K562 (cell line): ENCODE data around the gene GPC2. TPM values are rescaled to one million over a fixed set of nuclear protein-coding genes. Genes with fewer than 3 reads are reported as not detected.
A peak's percentile ranks its signal among the peaks of the same experiment; 100 is the strongest.

Experiments used
- ATAC-seq: fragments of 200-7000 bp; cut with Tn5 transposase; 3 replicates; pipeline ENCODE4 v1.9.1; 2020; ENCODE audit warnings: moderate library complexity
- BruUV-seq: library from RNA; stranded (reverse); fragments of 400-500 nt; replicated peaks from 2 replicates; lab custom pipeline; 2021; lab: Mats Ljungman, UMichigan
- CTCF ChIA-PET: fragments of 300-600 bp; formaldehyde crosslinking; extraction: SDS; loops from one replicate; lab custom pipeline; 2021; ENCODE audit warnings: low intra/inter-chr PET ratio; lab: Yijun Ruan, JAX
- POLR2A ChIA-PET: fragments of 300-600, 350-650 bp; sonication (Branson Sonifier 250); formaldehyde crosslinking; extraction: SDS; loops from one replicate; lab custom pipeline; 2021; ENCODE audit warnings: antibody characterized with exemption, inconsistent platforms; lab: Yijun Ruan, JAX
- DNase-seq, 4 experiments: peaks; one replicate each; pipeline versions ENCODE4 v3.0.0 to v3.0.0-alpha.2; 2011 to 2018; ENCODE audit warnings: low spot score in 3 of 4, mixed read lengths in 3 of 4; ENCODE audit errors: extremely low read depth in 1 of 4
- FAIRE-seq: peaks from 2 replicates; lab custom pipeline; 2011; peaks lifted over from hg19 to GRCh38; lab: Jason Lieb, UNC
- H2AFZ ChIP-seq: 2 replicates; pipeline ENCODE4 v1.6.0; 2011; ENCODE audit warnings: low read depth, low read length, control low read depth, inconsistent platforms
- H3K27ac ChIP-seq: fragments of 200-600 bp; 3 replicates; pipeline ENCODE4 v1.8.0; 2011; ENCODE audit warnings: low read depth, mild to moderate bottlenecking, control low read depth, inconsistent platforms, low read length, moderate library complexity, mixed read lengths; ENCODE audit errors: extremely low read depth
- H3K27me3 ChIP-seq, 2 experiments: fragments of 300-600 bp in 1 of 2; 2 replicates in 1 of 2; 3 replicates in 1 of 2; pipeline versions ENCODE4 v1.6.0 to v1.8.0; 2011; ENCODE audit warnings: inconsistent platforms in 2 of 2, low read length in 2 of 2, mild to moderate bottlenecking in 1 of 2, mixed read lengths in 1 of 2, moderate library complexity in 1 of 2; ENCODE audit not compliant: control insufficient read depth in 2 of 2, insufficient read depth in 2 of 2
- H3K36me3 ChIP-seq: fragments of 300-600 bp; 3 replicates; pipeline ENCODE4 v1.8.0; 2011; ENCODE audit warnings: mild to moderate bottlenecking, low read length, inconsistent platforms; ENCODE audit not compliant: control insufficient read depth, insufficient read depth
- H3K4me1 ChIP-seq, 2 experiments: fragments of 200-600 bp in 1 of 2; replicated peaks in 1 of 2; 2 replicates in 1 of 2; 3 replicates in 1 of 2; pipeline versions ENCODE4 v1.5.1 to v1.8.0; 2011; ENCODE audit warnings: inconsistent platforms in 2 of 2, low read length in 2 of 2, mild to moderate bottlenecking in 1 of 2, mixed read lengths in 1 of 2, moderate library complexity in 1 of 2; ENCODE audit not compliant: control insufficient read depth in 2 of 2, insufficient read depth in 2 of 2
- H3K4me2 ChIP-seq: 2 replicates; pipeline ENCODE4 v1.6.1; 2011; ENCODE audit warnings: low read length, control low read depth, inconsistent platforms, mixed read lengths; ENCODE audit not compliant: insufficient read depth
- H3K4me3 ChIP-seq: fragments of 200-600 bp; sonication (generic), shearing (Covaris generic); 2 replicates; pipeline ENCODE4 v1.5.1; 2016; ENCODE audit warnings: control low read depth, inconsistent platforms
- H3K79me2 ChIP-seq: fragments of 200-600 bp; 3 replicates; pipeline ENCODE4 v1.8.0; 2011; ENCODE audit warnings: low read length, inconsistent platforms; ENCODE audit not compliant: control insufficient read depth, insufficient read depth
- H3K9ac ChIP-seq, 2 experiments: 2 replicates each; pipeline versions ENCODE4 v1.6.0 to v1.6.1; 2011; ENCODE audit warnings: low read depth in 2 of 2, low read length in 2 of 2, control low read depth in 1 of 2, inconsistent platforms in 1 of 2, mild to moderate bottlenecking in 1 of 2, mixed read lengths in 1 of 2; ENCODE audit not compliant: insufficient read depth in 1 of 2
- H3K9me1 ChIP-seq: one replicate; pipeline ENCODE4 v1.6.0; 2011; ENCODE audit warnings: inconsistent platforms, mild to moderate bottlenecking, low read length, moderate library complexity; ENCODE audit not compliant: control insufficient read depth, insufficient read depth
- H3K9me3 ChIP-seq: replicated peaks from 2 replicates; pipeline ENCODE4 v1.5.1; 2011; ENCODE audit warnings: low read depth, low read length, inconsistent platforms; ENCODE audit not compliant: control insufficient read depth, insufficient read depth
- H4K20me1 ChIP-seq: replicated peaks from 2 replicates; pipeline ENCODE4 v1.6.1; 2011; ENCODE audit warnings: low read length, inconsistent platforms, mixed read lengths; ENCODE audit not compliant: control insufficient read depth, insufficient read depth
- ASH1L ChIP-seq: fragments of 450-650 bp; IDR thresholded peaks from 2 replicates; pipeline ENCODE4 v1.6.1; 2018; ENCODE audit warnings: borderline replicate concordance, mild to moderate bottlenecking, low read depth; ENCODE audit not compliant: partially characterized antibody
- C11orf30 ChIP-seq: fragments of 450-650 bp; IDR thresholded peaks from 2 replicates; pipeline ENCODE4 v1.6.1; 2016; ENCODE audit warnings: low read depth, mild to moderate bottlenecking
- CTBP1 ChIP-seq: fragments of 450-650 bp; IDR thresholded peaks from 2 replicates; pipeline ENCODE4 v1.6.1; 2016; ENCODE audit warnings: borderline replicate concordance
- DIDO1 ChIP-seq: fragments of 450-650 bp; IDR thresholded peaks from 2 replicates; pipeline ENCODE4 v1.6.1; 2016; ENCODE audit warnings: low read depth, missing biosample characterization, missing genetic modification characterization
- ELF2 ChIP-seq: fragments of 250-450 bp; sonication (Bioruptor Pico); IDR thresholded peaks from 2 replicates; pipeline ENCODE4 v1.5.0; 2021; ENCODE audit warnings: mild to moderate bottlenecking
- EP400 ChIP-seq: fragments of 450-650 bp; IDR thresholded peaks from 2 replicates; pipeline ENCODE4 v1.6.1; 2017; ENCODE audit warnings: antibody characterized with exemption, mild to moderate bottlenecking, moderate library complexity
- ETV6 ChIP-seq, 3 experiments: fragments of 150-350 bp in 1 of 3; sonication (generic) in 1 of 3; formaldehyde crosslinking in 1 of 3; IDR thresholded peaks; 2 replicates each; pipeline versions ENCODE4 v1.6.1 to v1.8.0; 2014 to 2022; ENCODE audit warnings: borderline replicate concordance in 2 of 3, low read depth in 2 of 3, antibody characterized with exemption in 1 of 3, low read length in 1 of 3, mild to moderate bottlenecking in 1 of 3, missing genetic modification reagents in 1 of 3
- HDAC1 ChIP-seq, 2 experiments: fragments of 450-650 bp; IDR thresholded peaks; 2 replicates each; pipeline ENCODE4 v1.6.1; 2016 to 2017; ENCODE audit warnings: inconsistent platforms in 1 of 2, mild to moderate bottlenecking in 1 of 2, moderate library complexity in 1 of 2
- MAFF ChIP-seq: IDR thresholded peaks from 2 replicates; pipeline ENCODE4 v1.6.1; 2012; ENCODE audit warnings: low read length, improper control_type of control experiment
- MAFG ChIP-seq: fragments of 450-650 bp; conservative IDR thresholded peaks from 2 replicates; pipeline ENCODE4 v1.6.1; 2016; ENCODE audit warnings: missing genetic modification characterization, missing compliant biosample characterization
- MAFK ChIP-seq: IDR thresholded peaks from 2 replicates; pipeline ENCODE4 v1.6.1; 2011; ENCODE audit warnings: low read length, improper control_type of control experiment
- NR2C1 ChIP-seq, 2 experiments: fragments of 450-650 bp; IDR thresholded peaks; 2 replicates each; pipeline ENCODE4 v1.6.1; 2017; ENCODE audit warnings: mild to moderate bottlenecking in 2 of 2, antibody characterized with exemption in 1 of 2, inconsistent platforms in 1 of 2, missing compliant biosample characterization in 1 of 2, missing genetic modification characterization in 1 of 2
- SMARCA4 ChIP-seq: fragments of 450-650 bp; IDR thresholded peaks from 2 replicates; pipeline ENCODE4 v1.6.1; 2016
- SUPT5H ChIP-seq: fragments of 450-650 bp; IDR thresholded peaks from 2 replicates; pipeline ENCODE4 v1.6.1; 2016
- in situ Hi-C: fragments of 300-500 bp; cut with MboI; formaldehyde crosslinking; loops from 4 replicates; pipeline ENCODE4 v1.15.0; 2018; ENCODE audit warnings: inconsistent platforms, mixed read lengths
- intact Hi-C: fragments of 100-400 bp; cut with micrococcal nuclease; formaldehyde crosslinking; loops from 2 replicates; pipeline ENCODE4 v1.14.2; 2022
- polyA plus RNA-seq, 8 experiments: library from polyadenylated mRNA; depleted of rRNA in 4 of 8; stranded (reverse) in 5 of 8; unstranded in 3 of 8; fragments of >200 nt; fragmentation: Nextera tagmentation in 2 of 8; fragmentation: Illumina TruSeq in 1 of 8; extraction: Ambion mirVana in 2 of 8; extraction: Trizol in 1 of 8; gene quantifications; 2 replicates each; pipeline versions ENCODE4 v1.2.1 to v1.2.3, GENCODE V29; 2011 to 2014; ENCODE audit warnings: inconsistent platforms in 1 of 8, missing spikeins in 1 of 8
- total RNA-seq, 7 experiments: library from RNA; depleted of rRNA in 6 of 7; stranded (reverse); fragments of >200 nt in 6 of 7; fragmentation: Illumina TruSeq in 2 of 7; extraction: Trizol in 2 of 7; gene quantifications; 2 replicates each; pipeline versions ENCODE4 v1.2.1 to v1.2.3, GENCODE V29; 2011 to 2021; ENCODE audit warnings: low replicate concordance in 1 of 7
- TF ChIP-seq, protein P1 (sequence below): fragments of 450-650 bp; IDR thresholded peaks from 2 replicates; pipeline ENCODE4 v1.6.1; 2016; ENCODE audit warnings: borderline replicate concordance
- TF ChIP-seq, protein P2 (sequence below): sonication (generic); formaldehyde crosslinking; IDR thresholded peaks from 2 replicates; pipeline ENCODE4 v1.8.1; 2023; ENCODE audit warnings: missing genetic modification reagents, mild to moderate bottlenecking, borderline replicate concordance

The GPC2 gene
- total and polyA plus RNA-seq, 9 of the 15 experiments (the other 6 are each of a cell fraction or from before 2014, with no cell fraction given), result 0.06 to 7.7 (median 1.4) TPM; not detected in 1

DNA sequence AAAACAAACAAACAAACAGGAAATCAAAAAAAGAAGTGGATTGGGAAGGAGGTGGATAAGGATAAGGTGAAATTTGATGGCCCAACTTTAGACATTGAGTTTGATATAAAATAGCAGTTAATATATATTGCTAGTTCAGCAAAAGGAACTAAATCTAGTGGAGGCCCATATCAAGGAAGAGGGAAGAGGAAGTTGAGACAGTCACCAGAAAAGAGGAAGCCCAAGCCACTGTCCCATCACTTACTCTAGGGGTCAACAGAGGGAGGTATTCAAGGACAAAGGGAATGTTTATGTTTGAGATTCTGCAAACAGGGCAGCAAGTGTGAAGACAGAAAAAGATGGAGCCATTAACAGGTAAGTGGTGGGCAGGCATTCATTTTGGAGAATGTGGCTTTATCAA is 24.8 kb downstream of the GPC2 start:
- DNase-seq (peak in 1 of 4 experiments; percentile 51), ATAC-seq (no peak), FAIRE-seq (peak; percentile 15)
- Histone ChIP-seq H3K36me3 (peaks cover 64% of the 10 kb centered on the region), H2AFZ (no peak overlapping the region), H3K79me2 (peaks cover 36% of the 10 kb centered on the region), H3K4me2 (no peak overlapping the region), H3K9ac (no peak overlapping the region), H3K9me3 (no peaks in the 10 kb centered on the region), H3K27me3 (no peaks in the 10 kb centered on the region), H4K20me1 (peaks cover 7% of the 10 kb centered on the region), H3K4me1 (peaks cover 29 to 73% of the 10 kb centered on the region in 2 experiments), H3K4me3 (no peak overlapping the region), H3K9me1 (no peaks in the 10 kb centered on the region), H3K27ac (no peak overlapping the region)
- in situ Hi-C loops, result no loop called here
- POLR2A ChIA-PET, result interaction anchor here (0.8 kb wide), 1 partner anchor 25 kb away, joined by 6 read pairs; the partner anchor contains the start of gene GPC2
- BruUV-seq, result TSS peak; percentile 15
- CTCF ChIA-PET, result no interaction called here
- intact Hi-C loops, result no loop called here
- TF ChIP-seq SUPT5H (peak; percentile 17; the same call in 1 of the 2 replicates), NR2C1 (IDR thresholded peaks at IDR 0.05) (peak; percentile 65), NR2C1 (tag; IDR thresholded peaks at IDR 0.05) (no peak), C11orf30 (peak; percentile 93), HDAC1 (IDR thresholded peaks at IDR 0.05) (0 out of 4 replicates have a peak, but pooled peaks of 1 of the 2 experiments have one; percentile 18), DIDO1 (tag) (no peak), CTBP1 (peak; percentile 88), ASH1L (peak; percentile 27), EP400 (0 out of 2 replicates have a peak, but pooled peaks have one; percentile 26), MAFG (peak; percentile 83), ETV6 (IDR thresholded peaks at IDR 0.05; ENCODE audit: borderline replicate concordance in 1 of 2, low read depth in 2 of 2, low read length in 1 of 2) (peak; percentile 73 to 92; a peak in 3 of 4 replicates), ETV6 (CRISPR knock-in tag; IDR thresholded peaks at IDR 0.05; ENCODE audit: borderline replicate concordance) (no peak), MAFF (peak; percentile 83), ELF2 (CRISPR knock-in tag) (0 out of 2 replicates have a peak, but pooled peaks have one; percentile 5), MAFK (peak; percentile 76), SMARCA4 (peak; percentile 51; the same call in 1 of the 2 replicates)
- TF ChIP-seq, protein P1, sequence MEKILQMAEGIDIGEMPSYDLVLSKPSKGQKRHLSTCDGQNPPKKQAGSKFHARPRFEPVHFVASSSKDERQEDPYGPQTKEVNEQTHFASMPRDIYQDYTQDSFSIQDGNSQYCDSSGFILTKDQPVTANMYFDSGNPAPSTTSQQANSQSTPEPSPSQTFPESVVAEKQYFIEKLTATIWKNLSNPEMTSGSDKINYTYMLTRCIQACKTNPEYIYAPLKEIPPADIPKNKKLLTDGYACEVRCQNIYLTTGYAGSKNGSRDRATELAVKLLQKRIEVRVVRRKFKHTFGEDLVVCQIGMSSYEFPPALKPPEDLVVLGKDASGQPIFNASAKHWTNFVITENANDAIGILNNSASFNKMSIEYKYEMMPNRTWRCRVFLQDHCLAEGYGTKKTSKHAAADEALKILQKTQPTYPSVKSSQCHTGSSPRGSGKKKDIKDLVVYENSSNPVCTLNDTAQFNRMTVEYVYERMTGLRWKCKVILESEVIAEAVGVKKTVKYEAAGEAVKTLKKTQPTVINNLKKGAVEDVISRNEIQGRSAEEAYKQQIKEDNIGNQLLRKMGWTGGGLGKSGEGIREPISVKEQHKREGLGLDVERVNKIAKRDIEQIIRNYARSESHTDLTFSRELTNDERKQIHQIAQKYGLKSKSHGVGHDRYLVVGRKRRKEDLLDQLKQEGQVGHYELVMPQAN, result 0 out of 2 replicates have a peak, but pooled peaks have one; percentile 5
- TF ChIP-seq, protein P2, sequence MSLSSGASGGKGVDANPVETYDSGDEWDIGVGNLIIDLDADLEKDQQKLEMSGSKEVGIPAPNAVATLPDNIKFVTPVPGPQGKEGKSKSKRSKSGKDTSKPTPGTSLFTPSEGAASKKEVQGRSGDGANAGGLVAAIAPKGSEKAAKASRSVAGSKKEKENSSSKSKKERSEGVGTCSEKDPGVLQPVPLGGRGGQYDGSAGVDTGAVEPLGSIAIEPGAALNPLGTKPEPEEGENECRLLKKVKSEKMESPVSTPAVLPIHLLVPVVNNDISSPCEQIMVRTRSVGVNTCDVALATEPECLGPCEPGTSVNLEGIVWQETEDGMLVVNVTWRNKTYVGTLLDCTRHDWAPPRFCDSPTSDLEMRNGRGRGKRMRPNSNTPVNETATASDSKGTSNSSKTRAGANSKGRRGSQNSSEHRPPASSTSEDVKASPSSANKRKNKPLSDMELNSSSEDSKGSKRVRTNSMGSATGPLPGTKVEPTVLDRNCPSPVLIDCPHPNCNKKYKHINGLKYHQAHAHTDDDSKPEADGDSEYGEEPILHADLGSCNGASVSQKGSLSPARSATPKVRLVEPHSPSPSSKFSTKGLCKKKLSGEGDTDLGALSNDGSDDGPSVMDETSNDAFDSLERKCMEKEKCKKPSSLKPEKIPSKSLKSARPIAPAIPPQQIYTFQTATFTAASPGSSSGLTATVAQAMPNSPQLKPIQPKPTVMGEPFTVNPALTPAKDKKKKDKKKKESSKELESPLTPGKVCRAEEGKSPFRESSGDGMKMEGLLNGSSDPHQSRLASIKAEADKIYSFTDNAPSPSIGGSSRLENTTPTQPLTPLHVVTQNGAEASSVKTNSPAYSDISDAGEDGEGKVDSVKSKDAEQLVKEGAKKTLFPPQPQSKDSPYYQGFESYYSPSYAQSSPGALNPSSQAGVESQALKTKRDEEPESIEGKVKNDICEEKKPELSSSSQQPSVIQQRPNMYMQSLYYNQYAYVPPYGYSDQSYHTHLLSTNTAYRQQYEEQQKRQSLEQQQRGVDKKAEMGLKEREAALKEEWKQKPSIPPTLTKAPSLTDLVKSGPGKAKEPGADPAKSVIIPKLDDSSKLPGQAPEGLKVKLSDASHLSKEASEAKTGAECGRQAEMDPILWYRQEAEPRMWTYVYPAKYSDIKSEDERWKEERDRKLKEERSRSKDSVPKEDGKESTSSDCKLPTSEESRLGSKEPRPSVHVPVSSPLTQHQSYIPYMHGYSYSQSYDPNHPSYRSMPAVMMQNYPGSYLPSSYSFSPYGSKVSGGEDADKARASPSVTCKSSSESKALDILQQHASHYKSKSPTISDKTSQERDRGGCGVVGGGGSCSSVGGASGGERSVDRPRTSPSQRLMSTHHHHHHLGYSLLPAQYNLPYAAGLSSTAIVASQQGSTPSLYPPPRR (CRISPR knock-in tag), result no peak
